Measurements from ENCODE around the gene PPEF1.

- TF ChIP-seq ZFP36 (IDR thresholded peaks at IDR 0.05; ENCODE audit: borderline replicate concordance, partially characterized antibody) (no peak), CTCF (IDR thresholded peaks at IDR 0.05) (no peak), E2F6 (IDR thresholded peaks at IDR 0.05; ENCODE audit: borderline replicate concordance, low read depth) (no peak), EP300 (IDR thresholded peaks at IDR 0.05) (no peak), ESRRA (IDR thresholded peaks at IDR 0.05; ENCODE audit: borderline replicate concordance, low read length) (no peak)
Observed at GRCh38 chrX:18672008-18672407, 35.4 kb upstream of the PPEF1 start, which contains the start of gene RS1.
